Vagina (tissue), 2 donors: ENCODE data around the gene MINDY1.

Experiments
- POLR2A ChIP-seq, 2 donors: fragments of 450-650 bp; IDR thresholded peaks; one replicate each; pipeline ENCODE4 v1.6.1; 2017; ENCODE audit warnings: antibody characterized with exemption in 2 of 2, mild to moderate bottlenecking in 2 of 2, moderate library complexity in 2 of 2
- POLR2AphosphoS5 ChIP-seq, 2 donors: sonication (generic); formaldehyde crosslinking; IDR thresholded peaks; one replicate each; pipeline ENCODE4 v1.9.0; 2017; ENCODE audit warnings: antibody characterized with exemption in 2 of 2, mild to moderate bottlenecking in 2 of 2, low read depth in 1 of 2; ENCODE audit not compliant: insufficient read depth in 1 of 2
- TF ChIP-seq, protein P1 (sequence below), 3 experiments: fragments of 450-650 bp in 2 of 3; fragments of 200-600 bp in 1 of 3; sonication (generic) in 1 of 3; IDR thresholded peaks; one replicate each; pipeline ENCODE4 v1.5.1; 2017 to 2019; ENCODE audit warnings: antibody characterized with exemption in 3 of 3, mild to moderate bottlenecking in 2 of 3, moderate library complexity in 2 of 3

DNA sequence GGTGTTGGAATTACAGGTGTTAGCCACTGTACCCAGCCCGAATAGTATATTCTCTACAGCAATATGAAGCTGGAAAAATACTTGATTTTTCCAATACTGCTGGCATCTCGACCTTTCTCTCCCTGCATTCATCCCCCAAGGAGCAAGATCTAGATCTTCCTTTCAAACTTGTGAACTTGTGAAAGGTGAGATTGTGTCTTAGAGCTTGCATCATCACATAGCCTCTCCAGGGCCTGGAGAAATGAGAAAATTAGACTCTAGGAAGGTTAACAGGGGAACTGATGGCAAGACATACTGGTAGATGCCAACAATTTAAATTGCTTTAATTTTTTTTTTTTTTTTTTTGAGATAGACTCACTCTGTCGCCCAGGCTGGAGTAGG lies 3.6 kb upstream of the MINDY1 start:
- TF ChIP-seq, protein P1, sequence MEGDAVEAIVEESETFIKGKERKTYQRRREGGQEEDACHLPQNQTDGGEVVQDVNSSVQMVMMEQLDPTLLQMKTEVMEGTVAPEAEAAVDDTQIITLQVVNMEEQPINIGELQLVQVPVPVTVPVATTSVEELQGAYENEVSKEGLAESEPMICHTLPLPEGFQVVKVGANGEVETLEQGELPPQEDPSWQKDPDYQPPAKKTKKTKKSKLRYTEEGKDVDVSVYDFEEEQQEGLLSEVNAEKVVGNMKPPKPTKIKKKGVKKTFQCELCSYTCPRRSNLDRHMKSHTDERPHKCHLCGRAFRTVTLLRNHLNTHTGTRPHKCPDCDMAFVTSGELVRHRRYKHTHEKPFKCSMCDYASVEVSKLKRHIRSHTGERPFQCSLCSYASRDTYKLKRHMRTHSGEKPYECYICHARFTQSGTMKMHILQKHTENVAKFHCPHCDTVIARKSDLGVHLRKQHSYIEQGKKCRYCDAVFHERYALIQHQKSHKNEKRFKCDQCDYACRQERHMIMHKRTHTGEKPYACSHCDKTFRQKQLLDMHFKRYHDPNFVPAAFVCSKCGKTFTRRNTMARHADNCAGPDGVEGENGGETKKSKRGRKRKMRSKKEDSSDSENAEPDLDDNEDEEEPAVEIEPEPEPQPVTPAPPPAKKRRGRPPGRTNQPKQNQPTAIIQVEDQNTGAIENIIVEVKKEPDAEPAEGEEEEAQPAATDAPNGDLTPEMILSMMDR (IDR thresholded peaks at IDR 0.05): no peak
- TF ChIP-seq POLR2A (IDR thresholded peaks at IDR 0.05) (no peak), POLR2AphosphoS5 (IDR thresholded peaks at IDR 0.05; ENCODE audit: insufficient read depth in 1 of 2, low read depth in 1 of 2) (no peak)
